Neural progenitor cell (in vitro differentiated cells): ENCODE measurements around the gene SNRPB. TPM values are rescaled to one million over a fixed set of nuclear protein-coding genes. Genes with fewer than 3 reads are reported as not detected.
A peak's percentile ranks its signal among the peaks of the same experiment; 100 is the strongest.

Experiments
- DNase-seq: peaks from one replicate; pipeline ENCODE4 v3.0.0-alpha.2; 2016; ENCODE audit warnings: low spot score
- H2AFZ ChIP-seq: fragments of 200-600 bp; sonication (generic); replicated peaks from 2 replicates; pipeline ENCODE4 v1.6.1; 2016; ENCODE audit warnings: antibody characterized with exemption
- H3F3A ChIP-seq: fragments of 200-600 bp; sonication (generic); 2 replicates; pipeline ENCODE4 v1.6.1; 2016; ENCODE audit warnings: antibody characterized with exemption, low read depth
- H3K27ac ChIP-seq: fragments of 200-600 bp; sonication (generic); 2 replicates; pipeline ENCODE4 v1.5.1; 2016; ENCODE audit warnings: mild to moderate bottlenecking
- H3K27me3 ChIP-seq: fragments of 200-600 bp; sonication (generic); 2 replicates; pipeline ENCODE4 v1.6.1; 2016; ENCODE audit warnings: mild to moderate bottlenecking, moderate library complexity
- H3K36me3 ChIP-seq: fragments of 200-600 bp; sonication (generic); 2 replicates; pipeline ENCODE4 v1.5.1; 2016
- H3K4me1 ChIP-seq: fragments of 200-600 bp; sonication (generic); 2 replicates; pipeline ENCODE4 v1.6.1; 2016; ENCODE audit warnings: mixed run types
- H3K4me2 ChIP-seq: fragments of 200-600 bp; sonication (generic); 2 replicates; pipeline ENCODE4 v1.6.1; 2016
- H3K4me3 ChIP-seq: fragments of 200-600 bp; sonication (generic); 2 replicates; pipeline ENCODE4 v1.5.1; 2016
- H3K79me2 ChIP-seq: fragments of 200-600 bp; sonication (generic); 2 replicates; pipeline ENCODE4 v1.6.1; 2016; ENCODE audit warnings: low read depth
- H3K9ac ChIP-seq: fragments of 200-600 bp; sonication (generic); 2 replicates; pipeline ENCODE4 v1.6.1; 2016
- H3K9me3 ChIP-seq: fragments of 200-600 bp; sonication (generic); 2 replicates; pipeline ENCODE4 v1.5.1; 2016; ENCODE audit warnings: low read depth
- H4K20me1 ChIP-seq: fragments of 200-600 bp; sonication (generic); 2 replicates; pipeline ENCODE4 v1.6.1; 2016; ENCODE audit warnings: low read depth
- H3K27ac Mint-ChIP-seq: 3 replicates; pipeline ENCODE4 v1.8.0; 2021; ENCODE audit warnings: mixed read lengths
- H3K27me3 Mint-ChIP-seq: 2 replicates; pipeline ENCODE4 v1.8.0; 2022; ENCODE audit warnings: low read depth, mild to moderate bottlenecking, inconsistent platforms, moderate library complexity, mixed read lengths; ENCODE audit not compliant: insufficient read depth
- H3K36me3 Mint-ChIP-seq: 3 replicates; pipeline ENCODE4 v1.8.0; 2021; ENCODE audit warnings: mixed read lengths
- H3K4me1 Mint-ChIP-seq: 3 replicates; pipeline ENCODE4 v1.8.0; 2021; ENCODE audit warnings: mixed read lengths
- H3K4me3 Mint-ChIP-seq: 3 replicates; pipeline ENCODE4 v1.8.0; 2021; ENCODE audit warnings: mild to moderate bottlenecking, moderate library complexity, mixed read lengths
- H3K9me3 Mint-ChIP-seq: 3 replicates; pipeline ENCODE4 v1.8.0; 2020; ENCODE audit warnings: mixed read lengths
- EZH2 ChIP-seq: fragments of 200-600 bp; sonication (generic); IDR thresholded peaks from 2 replicates; pipeline ENCODE4 v1.6.1; 2017; ENCODE audit warnings: antibody characterized with exemption, mild to moderate bottlenecking, moderate library complexity
- EZH2phosphoT487 ChIP-seq: fragments of 200-600 bp; sonication (generic); IDR thresholded peaks from 2 replicates; pipeline ENCODE4 v1.6.1; 2017; ENCODE audit warnings: antibody characterized with exemption
- total RNA-seq: library from RNA; depleted of rRNA; stranded (reverse); fragments of >200 nt; gene quantifications from 2 replicates; pipeline ENCODE4 v1.2.3, GENCODE V29; 2015; ENCODE audit warnings: low replicate concordance
- TF ChIP-seq, protein P1 (sequence below): fragments of 200-600 bp; sonication (generic); IDR thresholded peaks from 2 replicates; pipeline ENCODE4 v1.5.1; 2017; ENCODE audit warnings: antibody characterized with exemption, mild to moderate bottlenecking

Gene SNRPB
- total RNA-seq, 1 donor from 2014 or later = 323 TPM

DNA sequence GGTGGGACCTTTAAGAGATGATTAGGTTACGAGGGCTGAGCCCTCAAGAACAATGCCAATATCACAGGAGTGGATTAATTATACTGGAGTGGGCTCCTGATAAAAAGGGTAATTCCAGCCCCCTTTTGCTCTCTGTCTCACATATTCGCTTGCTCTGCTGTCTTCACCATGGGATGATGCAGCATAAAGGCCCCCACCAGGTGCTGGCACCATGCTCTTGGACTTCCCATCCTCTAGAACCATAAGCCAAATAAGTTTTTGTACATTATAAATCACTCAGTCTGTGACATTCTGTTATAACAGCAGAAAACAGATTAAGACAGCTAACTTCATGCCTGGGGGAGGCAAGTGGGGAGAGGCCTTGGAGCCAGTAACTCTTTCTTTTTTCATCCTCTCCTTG, 9.8 kb upstream of the SNRPB start:
- Mint-ChIP-seq H3K36me3 (peaks cover 34% of the 10 kb centered on the region), H3K4me3 (no peak overlapping the region), H3K27ac (no peak overlapping the region), H3K9me3 (no peaks in the 10 kb centered on the region), H3K4me1 (no peaks in the 10 kb centered on the region), H3K27me3 (peaks cover 3% of the 10 kb centered on the region)
- Histone ChIP-seq H3K4me2 (no peak overlapping the region), H3K27me3 (no peaks in the 10 kb centered on the region), H3K4me3 (no peak overlapping the region), H3F3A (no peaks in the 10 kb centered on the region), H3K9ac (no peak overlapping the region), H4K20me1 (no peaks in the 10 kb centered on the region), H3K4me1 (no peaks in the 10 kb centered on the region), H3K27ac (no peak overlapping the region), H3K79me2 (no peaks in the 10 kb centered on the region), H3K9me3 (no peaks in the 10 kb centered on the region), H2AFZ (no peak overlapping the region), H3K36me3 (no peaks in the 10 kb centered on the region)
- DNase-seq = no peak
- TF ChIP-seq EZH2phosphoT487 (no peak), EZH2 (no peak)
- TF ChIP-seq, protein P1, sequence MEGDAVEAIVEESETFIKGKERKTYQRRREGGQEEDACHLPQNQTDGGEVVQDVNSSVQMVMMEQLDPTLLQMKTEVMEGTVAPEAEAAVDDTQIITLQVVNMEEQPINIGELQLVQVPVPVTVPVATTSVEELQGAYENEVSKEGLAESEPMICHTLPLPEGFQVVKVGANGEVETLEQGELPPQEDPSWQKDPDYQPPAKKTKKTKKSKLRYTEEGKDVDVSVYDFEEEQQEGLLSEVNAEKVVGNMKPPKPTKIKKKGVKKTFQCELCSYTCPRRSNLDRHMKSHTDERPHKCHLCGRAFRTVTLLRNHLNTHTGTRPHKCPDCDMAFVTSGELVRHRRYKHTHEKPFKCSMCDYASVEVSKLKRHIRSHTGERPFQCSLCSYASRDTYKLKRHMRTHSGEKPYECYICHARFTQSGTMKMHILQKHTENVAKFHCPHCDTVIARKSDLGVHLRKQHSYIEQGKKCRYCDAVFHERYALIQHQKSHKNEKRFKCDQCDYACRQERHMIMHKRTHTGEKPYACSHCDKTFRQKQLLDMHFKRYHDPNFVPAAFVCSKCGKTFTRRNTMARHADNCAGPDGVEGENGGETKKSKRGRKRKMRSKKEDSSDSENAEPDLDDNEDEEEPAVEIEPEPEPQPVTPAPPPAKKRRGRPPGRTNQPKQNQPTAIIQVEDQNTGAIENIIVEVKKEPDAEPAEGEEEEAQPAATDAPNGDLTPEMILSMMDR = no peak

DNA sequence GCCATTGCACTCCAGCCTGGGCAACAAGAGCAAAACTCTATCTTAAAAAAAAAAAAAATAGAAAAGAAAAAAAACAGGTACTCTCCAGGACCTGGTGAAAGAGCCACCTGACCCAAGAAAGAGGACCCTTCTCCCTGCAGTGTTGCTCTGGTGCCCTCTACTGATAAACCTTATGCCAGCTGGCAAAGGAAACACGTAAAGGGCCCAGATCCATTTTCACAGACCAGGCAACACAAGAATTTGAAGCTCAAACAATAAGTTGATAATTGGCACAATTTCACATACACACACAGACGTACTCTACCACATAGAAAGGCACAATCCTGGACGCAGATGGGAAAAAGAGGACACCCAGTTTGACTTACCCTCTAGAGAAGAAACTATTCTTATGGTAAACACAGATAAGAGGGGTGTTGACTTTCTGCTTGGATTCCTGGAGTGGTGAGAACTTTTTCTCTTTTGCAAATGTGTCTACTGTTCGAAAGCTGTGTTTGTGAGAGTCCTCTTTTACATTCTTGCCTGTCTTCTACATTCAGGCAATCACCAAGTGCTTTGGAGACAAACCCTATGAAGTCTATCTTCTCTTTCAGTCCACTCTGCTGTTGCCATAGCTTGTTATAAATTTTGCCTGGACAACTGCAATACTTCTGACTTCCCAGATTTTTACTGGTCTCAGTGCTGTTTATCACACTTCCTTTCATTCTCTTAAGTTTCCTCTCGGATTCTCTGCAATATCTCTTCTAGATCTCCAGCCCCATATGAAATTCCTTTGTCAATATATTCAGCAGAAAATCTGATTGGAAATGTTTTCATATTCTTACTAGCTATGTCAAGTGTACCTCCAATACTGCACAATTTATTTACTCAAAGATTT, 6.4 kb upstream of the SNRPB start:
- no peak overlapping the region for H3K4me3 Mint-ChIP-seq
- Histone ChIP-seq H3K4me1 (no peaks in the 10 kb centered on the region), H3K27me3 (no peaks in the 10 kb centered on the region), H3K9me3 (no peaks in the 10 kb centered on the region), H3K9ac (no peak overlapping the region), H2AFZ (no peak overlapping the region), H3K4me2 (no peak overlapping the region), H3K27ac (no peak overlapping the region), H3K36me3 (no peaks in the 10 kb centered on the region), H3K79me2 (no peaks in the 10 kb centered on the region), H3K4me3 (no peak overlapping the region), H4K20me1 (no peaks in the 10 kb centered on the region), H3F3A (no peaks in the 10 kb centered on the region)
- no peaks in the 10 kb centered on the region for H3K4me1 Mint-ChIP-seq
- no peak for DNase-seq
- peaks cover 19% of the 10 kb centered on the region for H3K36me3 Mint-ChIP-seq
- H3K27ac Mint-ChIP-seq = no peak overlapping the region
- H3K27me3 Mint-ChIP-seq = peaks cover 5% of the 10 kb centered on the region
- no peak for TF ChIP-seq EZH2
- TF ChIP-seq, protein P1 = peak; percentile 14
- no peaks in the 10 kb centered on the region for H3K9me3 Mint-ChIP-seq

DNA sequence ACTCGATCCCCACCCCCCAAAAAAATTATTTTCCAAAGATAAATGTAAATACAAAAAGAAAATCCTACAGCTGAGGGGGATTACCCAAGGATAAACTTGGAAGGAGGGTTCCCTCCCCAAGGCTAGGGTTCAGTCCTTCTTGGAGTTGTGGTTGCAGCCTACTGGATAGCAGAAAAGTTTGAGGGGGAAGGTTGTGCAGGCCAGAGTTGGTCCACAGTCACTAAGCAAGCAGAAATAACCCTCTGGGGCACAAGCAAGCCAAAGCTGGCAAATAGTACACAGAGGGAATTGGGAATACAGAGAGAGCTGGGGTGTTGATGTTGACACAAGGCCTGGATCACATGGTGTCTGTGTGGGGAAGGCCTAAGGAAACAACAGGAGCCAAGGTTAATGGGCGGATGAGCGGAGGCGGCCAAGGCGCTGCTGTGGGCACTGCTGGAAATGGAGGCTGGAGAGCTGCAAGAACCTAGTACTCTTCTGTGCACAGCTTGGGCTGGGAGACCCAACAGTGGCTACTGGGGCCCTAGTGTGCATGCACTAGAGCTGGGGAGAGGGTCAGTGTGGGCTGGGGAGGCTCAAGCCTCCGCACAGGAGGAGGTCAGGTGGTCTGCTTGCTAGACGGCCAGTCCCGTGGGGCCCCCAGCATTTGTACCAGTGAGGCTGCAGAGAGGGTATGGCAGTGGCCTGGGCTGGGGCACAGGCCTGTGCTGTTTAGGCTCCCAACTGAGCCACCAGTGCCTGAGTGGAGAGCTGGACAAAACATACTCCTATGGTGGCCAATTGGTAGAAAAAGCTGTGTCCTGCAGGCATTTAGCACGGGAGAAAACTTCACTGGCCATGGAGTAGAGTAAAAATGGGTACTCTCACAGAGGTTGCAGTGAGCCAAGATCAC, 5.5 kb upstream of the SNRPB start:
- H3F3A ChIP-seq = peaks cover 3% of the 10 kb centered on the region
- no peaks in the 10 kb centered on the region for H3K36me3 ChIP-seq
- Mint-ChIP-seq H3K4me3 (no peak overlapping the region), H3K27me3 (peaks cover 5% of the 10 kb centered on the region), H3K4me1 (peaks cover 2% of the 10 kb centered on the region), H3K27ac (no peak overlapping the region), H3K36me3 (peaks cover 16% of the 10 kb centered on the region), H3K9me3 (no peaks in the 10 kb centered on the region)
- TF ChIP-seq EZH2 (no peak), EZH2phosphoT487 (no peak)
- TF ChIP-seq, protein P1 = no peak
- no peak overlapping the region for H3K9ac ChIP-seq
- no peaks in the 10 kb centered on the region for H3K79me2 ChIP-seq
- H3K4me1 ChIP-seq = no peaks in the 10 kb centered on the region
- no peaks in the 10 kb centered on the region for H4K20me1 ChIP-seq
- no peak for DNase-seq
- H3K4me3 ChIP-seq = no peak overlapping the region
- no peak overlapping the region for H3K27ac ChIP-seq
- H3K4me2 ChIP-seq = no peak overlapping the region
- H2AFZ ChIP-seq = no peak overlapping the region
- no peaks in the 10 kb centered on the region for H3K9me3 ChIP-seq
- no peaks in the 10 kb centered on the region for H3K27me3 ChIP-seq
